GM12874 (cell line): ENCODE results near the gene ERI3.

ENCODE experiments used
- CTCF ChIP-seq: IDR thresholded peaks from 2 replicates; pipeline ENCODE4 v1.5.1; 2011; ENCODE audit warnings: low read depth, mild to moderate bottlenecking, control low read depth, low read length, moderate library complexity; ENCODE audit not compliant: insufficient read depth

ERI3 gene

GRCh38 chr1:44359234-44359935, 4.3 kb upstream of the ERI3 start:
- no peak for TF ChIP-seq CTCF

- TF ChIP-seq CTCF: no peak
Observed at GRCh38 chr1:44357710-44358109, 2.7 kb upstream of the ERI3 start.

DNA sequence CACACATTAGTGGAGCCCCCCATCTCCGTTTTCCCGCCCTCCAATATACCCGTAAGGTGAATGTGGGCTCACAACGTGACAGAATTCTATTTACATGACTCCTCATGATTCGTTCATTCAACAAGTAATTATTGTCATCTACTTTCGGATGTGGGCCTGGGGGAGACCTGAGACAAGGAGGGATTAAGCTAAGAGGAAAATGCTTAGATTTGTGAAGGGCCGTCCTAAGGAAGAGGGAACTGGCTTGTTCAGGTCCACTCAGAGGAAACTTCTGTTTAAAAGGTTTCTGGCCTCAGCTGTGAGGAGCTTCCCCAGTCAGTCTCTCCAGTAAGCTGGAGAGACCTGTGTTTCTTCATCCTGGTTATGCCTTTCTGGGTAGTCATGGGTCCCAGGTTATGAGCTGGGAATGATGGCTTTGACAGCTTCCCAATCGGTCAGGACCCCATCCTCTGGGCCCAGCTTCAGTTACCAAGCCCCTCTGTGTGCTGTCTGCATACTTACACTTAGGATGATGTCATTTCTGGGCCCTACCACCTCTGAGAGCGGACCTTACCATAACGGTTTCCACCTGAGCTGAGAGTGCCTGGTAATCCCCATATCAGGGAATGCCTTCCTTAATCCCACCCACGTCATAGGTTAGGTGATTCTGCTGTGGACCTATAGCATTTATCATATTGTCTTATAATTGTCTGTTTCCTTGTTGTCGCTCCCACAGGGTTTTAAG, 687 bp upstream of the ERI3 start:
- TF ChIP-seq CTCF: no peak

DNA sequence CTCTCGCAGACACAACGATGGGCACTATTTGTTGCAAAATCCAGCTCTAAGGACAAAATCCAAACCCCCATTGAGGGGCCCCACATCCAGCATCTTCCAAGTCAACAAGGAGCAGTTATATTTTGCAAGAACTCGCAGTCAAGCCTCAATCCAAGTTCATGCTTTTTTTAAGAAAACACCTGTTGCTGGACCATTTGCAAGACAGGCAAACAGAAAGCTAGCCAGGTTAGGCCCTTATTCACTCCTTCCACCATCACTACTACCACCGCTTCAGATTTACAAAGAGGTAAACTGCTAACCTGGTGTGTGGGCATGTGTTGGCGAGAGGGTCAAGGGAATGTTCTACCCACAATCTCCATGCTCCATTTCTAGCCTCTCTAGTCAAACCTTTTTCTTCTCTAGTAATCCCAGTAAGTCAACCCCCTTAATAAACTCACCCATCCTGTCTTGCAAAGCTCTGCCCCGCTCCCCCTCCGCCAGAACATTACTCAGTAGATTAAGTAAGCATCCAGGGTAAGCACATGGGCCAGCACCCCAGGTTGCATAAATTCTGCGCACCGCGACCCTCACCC, 703 bp downstream of the ERI3 start:
- no peak for TF ChIP-seq CTCF

DNA sequence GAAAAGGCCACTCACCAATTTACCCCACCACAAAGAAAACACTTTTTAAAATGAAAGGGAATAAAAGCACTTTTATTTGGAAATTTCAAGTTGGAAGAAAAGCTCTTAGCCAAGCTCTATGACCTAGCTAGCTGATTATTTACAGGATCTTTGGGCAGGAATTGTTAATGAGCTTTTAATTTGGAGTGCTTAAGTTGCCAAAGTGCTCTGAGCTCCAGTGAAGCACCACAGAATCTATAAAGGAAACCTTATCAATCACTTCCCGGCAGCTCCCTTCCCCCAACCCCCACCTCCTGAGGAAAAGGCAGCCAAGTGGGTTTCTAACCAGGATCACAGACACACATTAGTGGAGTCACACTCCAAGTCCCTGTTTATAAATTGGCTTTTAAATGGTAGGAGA, 1.5 kb downstream of the ERI3 start:
- no peak for TF ChIP-seq CTCF

- no peak for TF ChIP-seq CTCF
Observed at GRCh38 chr1:44351289-44351688, 3.8 kb downstream of the ERI3 start.

GRCh38 chr1:44348061-44348485, 7.0 kb downstream of the ERI3 start:
- no peak for TF ChIP-seq CTCF
